SU-DHL-6 (cell line): Measurements from ENCODE around the gene ZC3HAV1L.

Source experiments
- CTCF ChIP-seq: fragments of 200-600 bp; sonication (generic); IDR thresholded peaks from one replicate; pipeline ENCODE4 v1.5.1; 2017; ENCODE audit warnings: antibody characterized with exemption, mild to moderate bottlenecking, low read length, moderate library complexity; ENCODE audit not compliant: insufficient read depth, poor library complexity, severe bottlenecking
- EZH2phosphoT487 ChIP-seq: fragments of 200-600 bp; sonication (generic), shearing (Covaris generic); conservative IDR thresholded peaks from 2 replicates; pipeline ENCODE4 v1.6.1; 2018; ENCODE audit warnings: mild to moderate bottlenecking, antibody characterized with exemption, low read length, moderate library complexity, mixed read lengths

GRCh38 chr7:139058943-139059342 lies 23.1 kb upstream of the ZC3HAV1L start:
- TF ChIP-seq CTCF (no peak), EZH2phosphoT487 (no peak)
